ENCODE measurements around the gene CEP85L.

The CEP85L gene

DNA sequence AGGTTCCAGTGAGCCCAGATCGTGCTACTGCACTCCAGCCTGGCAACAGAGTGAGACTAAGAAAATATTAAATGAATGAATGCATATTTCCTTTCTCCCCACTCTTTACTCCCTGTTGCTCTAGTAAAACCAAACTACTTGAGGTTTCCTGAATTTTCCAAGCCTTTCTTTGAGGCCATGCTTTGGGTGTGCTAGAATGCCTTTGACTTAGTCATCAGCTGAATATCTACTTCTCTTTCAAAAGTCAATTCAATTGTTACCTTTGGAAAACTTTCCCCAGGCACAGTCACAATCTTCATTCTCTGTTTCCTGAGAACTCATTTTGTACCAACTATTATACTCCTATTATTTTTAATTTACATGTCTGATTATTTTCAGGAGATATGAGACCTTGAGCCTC, 27.5 kb upstream of the CEP85L start:
- H3K4me2 ChIP-seq (ENCODE audit: insufficient read depth, low read length) = no peak overlapping the region

DNA sequence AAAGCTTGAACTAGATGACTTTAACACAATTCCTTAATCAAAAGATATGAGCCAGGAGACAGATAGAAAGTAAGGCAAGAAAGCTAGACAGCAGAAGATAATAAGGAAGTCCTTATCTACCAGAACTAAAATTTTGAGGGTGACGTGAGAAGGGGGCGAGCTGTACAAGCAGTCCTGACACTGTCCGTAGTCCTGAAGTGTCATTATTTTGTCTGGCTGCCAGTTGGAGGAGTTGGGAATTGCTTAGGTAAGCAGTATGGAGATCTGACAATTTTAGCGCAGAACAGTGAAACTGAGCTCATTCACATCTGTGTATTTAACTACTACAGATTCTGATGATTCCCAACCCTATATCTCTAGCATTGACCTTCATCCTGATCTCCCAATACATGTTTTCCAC, 25.8 kb upstream of the CEP85L start:
- TF ChIP-seq EZH2 (IDR thresholded peaks at IDR 0.05; ENCODE audit: borderline replicate concordance, low read depth, low read length, severe bottlenecking) = no peak
- TF ChIP-seq, protein P1, sequence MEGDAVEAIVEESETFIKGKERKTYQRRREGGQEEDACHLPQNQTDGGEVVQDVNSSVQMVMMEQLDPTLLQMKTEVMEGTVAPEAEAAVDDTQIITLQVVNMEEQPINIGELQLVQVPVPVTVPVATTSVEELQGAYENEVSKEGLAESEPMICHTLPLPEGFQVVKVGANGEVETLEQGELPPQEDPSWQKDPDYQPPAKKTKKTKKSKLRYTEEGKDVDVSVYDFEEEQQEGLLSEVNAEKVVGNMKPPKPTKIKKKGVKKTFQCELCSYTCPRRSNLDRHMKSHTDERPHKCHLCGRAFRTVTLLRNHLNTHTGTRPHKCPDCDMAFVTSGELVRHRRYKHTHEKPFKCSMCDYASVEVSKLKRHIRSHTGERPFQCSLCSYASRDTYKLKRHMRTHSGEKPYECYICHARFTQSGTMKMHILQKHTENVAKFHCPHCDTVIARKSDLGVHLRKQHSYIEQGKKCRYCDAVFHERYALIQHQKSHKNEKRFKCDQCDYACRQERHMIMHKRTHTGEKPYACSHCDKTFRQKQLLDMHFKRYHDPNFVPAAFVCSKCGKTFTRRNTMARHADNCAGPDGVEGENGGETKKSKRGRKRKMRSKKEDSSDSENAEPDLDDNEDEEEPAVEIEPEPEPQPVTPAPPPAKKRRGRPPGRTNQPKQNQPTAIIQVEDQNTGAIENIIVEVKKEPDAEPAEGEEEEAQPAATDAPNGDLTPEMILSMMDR (IDR thresholded peaks at IDR 0.05; ENCODE audit: borderline replicate concordance, extremely low read depth, low read length, poor library complexity, severe bottlenecking) = no peak
- Histone ChIP-seq H3K79me2 (ENCODE audit: insufficient read depth, low read length) (peaks cover 83% of the 10 kb centered on the region), H2AFZ (ENCODE audit: low read depth, low read length) (no peak overlapping the region), H3K4me2 (ENCODE audit: insufficient read depth, low read length) (no peak overlapping the region), H3K36me3 (ENCODE audit: insufficient read depth, low read length) (no peaks in the 10 kb centered on the region; the same call in 1 of the 2 replicates), H4K20me1 (ENCODE audit: insufficient read depth, low read length) (peaks cover 23% of the 10 kb centered on the region; the same call in 1 of the 2 replicates), H3K4me3 (ENCODE audit: low read depth in 1 of 2, low read length in 2 of 2) (no peak overlapping the region), H3K9me3 (ENCODE audit: insufficient read depth, low read length, severe bottlenecking) (no peaks in the 10 kb centered on the region), H3K27ac (ENCODE audit: low read length) (no peak overlapping the region), H3K27me3 (ENCODE audit: insufficient read depth, low read length, poor library complexity) (no peaks in the 10 kb centered on the region), H3K9ac (ENCODE audit: low read depth, low read length) (no peak overlapping the region), H3K4me1 (ENCODE audit: insufficient read depth, low read length) (no peaks in the 10 kb centered on the region)
- DNase-seq (no peak), ATAC-seq (ENCODE audit: insufficient read depth, low read depth) (peak; percentile 51; the same call in 2 of the 3 replicates)

More for the DNA sequence above, 27.5 kb upstream of the CEP85L start:
- TF ChIP-seq EZH2 (IDR thresholded peaks at IDR 0.05; ENCODE audit: borderline replicate concordance, low read depth, low read length, severe bottlenecking) = no peak
- TF ChIP-seq, protein P1 (IDR thresholded peaks at IDR 0.05; ENCODE audit: borderline replicate concordance, extremely low read depth, low read length, poor library complexity, severe bottlenecking) = no peak
- H3K36me3 ChIP-seq (ENCODE audit: insufficient read depth, low read length) = no peaks in the 10 kb centered on the region; the same call in 1 of the 2 replicates
- H2AFZ ChIP-seq (ENCODE audit: low read depth, low read length) = no peak overlapping the region
- no peak overlapping the region for H3K27ac ChIP-seq (ENCODE audit: low read length)
- no peak overlapping the region for H3K4me3 ChIP-seq (ENCODE audit: low read depth in 1 of 2, low read length in 2 of 2)
- peaks cover 12% of the 10 kb centered on the region; the same call in 1 of the 2 replicates for H4K20me1 ChIP-seq (ENCODE audit: insufficient read depth, low read length)
- ATAC-seq (ENCODE audit: insufficient read depth, low read depth) (no peak), DNase-seq (no peak)
- H3K9ac ChIP-seq (ENCODE audit: low read depth, low read length) = no peak overlapping the region
- peaks cover 83% of the 10 kb centered on the region for H3K79me2 ChIP-seq (ENCODE audit: insufficient read depth, low read length)
- no peaks in the 10 kb centered on the region for H3K9me3 ChIP-seq (ENCODE audit: insufficient read depth, low read length, severe bottlenecking)
- no peaks in the 10 kb centered on the region for H3K4me1 ChIP-seq (ENCODE audit: insufficient read depth, low read length)
- no peaks in the 10 kb centered on the region for H3K27me3 ChIP-seq (ENCODE audit: insufficient read depth, low read length, poor library complexity)

DNA sequence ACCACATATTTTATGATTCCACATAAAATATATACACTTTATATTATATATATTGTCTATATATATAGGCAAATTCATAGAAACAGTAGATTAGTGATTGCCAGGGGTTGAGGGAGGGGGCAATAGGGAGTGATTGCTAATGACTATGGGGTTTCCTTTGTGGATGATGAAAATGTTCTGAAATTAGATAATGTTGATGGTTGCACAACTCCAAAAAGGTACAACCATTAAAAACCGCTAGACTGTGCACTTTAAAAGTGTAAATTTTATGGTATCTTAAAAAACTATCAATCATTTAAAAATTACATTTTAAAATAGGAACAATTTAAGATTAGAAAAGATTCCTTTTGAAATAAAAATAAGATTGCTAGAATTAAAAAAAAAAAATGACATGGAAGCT, 23.8 kb upstream of the CEP85L start:
- no peaks in the 10 kb centered on the region; the same call in 1 of the 2 replicates for H3K36me3 ChIP-seq (ENCODE audit: insufficient read depth, low read length)
- H2AFZ ChIP-seq (ENCODE audit: low read depth, low read length) = no peak overlapping the region
- H3K79me2 ChIP-seq (ENCODE audit: insufficient read depth, low read length) = peaks cover 87% of the 10 kb centered on the region
- no peaks in the 10 kb centered on the region for H3K27me3 ChIP-seq (ENCODE audit: insufficient read depth, low read length, poor library complexity)
- peaks cover 23% of the 10 kb centered on the region; the same call in 1 of the 2 replicates for H4K20me1 ChIP-seq (ENCODE audit: insufficient read depth, low read length)
- H3K9ac ChIP-seq (ENCODE audit: low read depth, low read length) = no peak overlapping the region
- H3K4me3 ChIP-seq (ENCODE audit: low read depth in 1 of 2, low read length in 2 of 2) = no peak overlapping the region
- H3K27ac ChIP-seq (ENCODE audit: low read length) = no peak overlapping the region
- no peak overlapping the region for H3K4me2 ChIP-seq (ENCODE audit: insufficient read depth, low read length)
- TF ChIP-seq, protein P1 (IDR thresholded peaks at IDR 0.05; ENCODE audit: borderline replicate concordance, extremely low read depth, low read length, poor library complexity, severe bottlenecking) = no peak
- H3K9me3 ChIP-seq (ENCODE audit: insufficient read depth, low read length, severe bottlenecking) = no peaks in the 10 kb centered on the region
- H3K4me1 ChIP-seq (ENCODE audit: insufficient read depth, low read length) = no peaks in the 10 kb centered on the region
- ATAC-seq (ENCODE audit: insufficient read depth, low read depth) = no peak
- no peak for DNase-seq

DNA sequence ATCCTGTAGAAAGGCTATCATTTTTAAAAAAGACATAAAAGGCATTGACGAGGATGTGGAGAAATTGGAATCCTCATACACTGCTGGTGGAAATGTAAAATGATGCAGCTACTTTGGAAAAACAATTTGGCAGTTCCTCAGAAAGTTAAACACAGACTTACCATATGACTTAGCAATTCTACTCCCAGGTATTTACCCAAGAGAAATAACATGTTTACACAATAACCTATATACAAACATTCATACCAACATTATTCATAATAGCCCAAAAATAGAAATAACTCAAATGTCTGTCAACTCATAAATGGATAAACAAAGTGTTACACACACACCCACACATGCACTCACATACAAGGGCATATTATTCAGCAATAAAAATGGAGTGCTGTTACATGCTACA, 23.4 kb upstream of the CEP85L start:
- Histone ChIP-seq H3K9me3 (ENCODE audit: insufficient read depth, low read length, severe bottlenecking) (no peaks in the 10 kb centered on the region), H3K4me1 (ENCODE audit: insufficient read depth, low read length) (no peaks in the 10 kb centered on the region), H3K27me3 (ENCODE audit: insufficient read depth, low read length, poor library complexity) (no peaks in the 10 kb centered on the region), H3K4me3 (ENCODE audit: low read depth in 1 of 2, low read length in 2 of 2) (no peak overlapping the region), H3K9ac (ENCODE audit: low read depth, low read length) (no peak overlapping the region), H3K79me2 (ENCODE audit: insufficient read depth, low read length) (peaks cover 87% of the 10 kb centered on the region), H2AFZ (ENCODE audit: low read depth, low read length) (no peak overlapping the region), H3K36me3 (ENCODE audit: insufficient read depth, low read length) (no peaks in the 10 kb centered on the region; the same call in 1 of the 2 replicates), H3K4me2 (ENCODE audit: insufficient read depth, low read length) (no peak overlapping the region), H3K27ac (ENCODE audit: low read length) (no peak overlapping the region), H4K20me1 (ENCODE audit: insufficient read depth, low read length) (peaks cover 25% of the 10 kb centered on the region; the same call in 1 of the 2 replicates)
- TF ChIP-seq, protein P1 (IDR thresholded peaks at IDR 0.05; ENCODE audit: borderline replicate concordance, extremely low read depth, low read length, poor library complexity, severe bottlenecking) = no peak
- TF ChIP-seq EZH2 (IDR thresholded peaks at IDR 0.05; ENCODE audit: borderline replicate concordance, low read depth, low read length, severe bottlenecking) = no peak
- no peak for DNase-seq
- ATAC-seq (ENCODE audit: insufficient read depth, low read depth) = no peak
